ENCODE results near the gene PRKRIP1. TPM values are rescaled to one million over a fixed set of nuclear protein-coding genes. Genes with fewer than 3 reads are reported as not detected.
A peak's percentile ranks its signal among the peaks of the same experiment; 100 is the strongest.

The PRKRIP1 gene
- total RNA-seq, 2 experiments from 2014 or later: 47.4 to 48.0 TPM

- ChIA-PET POLR2A (interaction anchor here (0.9 kb wide), 1 partner anchor 53 kb away, joined by 3 read pairs; no protein-coding TSS in a partner anchor), CTCF (no interaction called here)
- H3K27me3 ChIP-seq (ENCODE audit: control insufficient read depth in 1 of 2, insufficient read depth in 2 of 2, low read length in 2 of 2): no peaks in the 10 kb centered on the region
- peaks cover 25% of the 10 kb centered on the region for H3K36me3 Mint-ChIP-seq (ENCODE audit: low read depth)
- H3K4me3 ChIP-seq (ENCODE audit: low read length): no peak overlapping the region
- no peak for DNase-seq
- H3K9me3 Mint-ChIP-seq: no peaks in the 10 kb centered on the region
- H3K27ac Mint-ChIP-seq: no peak overlapping the region
- intact Hi-C loops (cut with DNase I, micrococcal nuclease): loop anchor here (5.0 to 10.0 kb wide), 3 partner anchors 36 to 1384 kb away; partner anchors contain the start of genes FIS1 (in 1 of the 2), ORAI2 (in 1 of the 2) and TRIM56 (in 1 of the 2)
- peaks cover 32% of the 10 kb centered on the region for H3K4me1 ChIP-seq (ENCODE audit: insufficient read depth, low read length)
- H3K36me3 ChIP-seq (ENCODE audit: insufficient read depth, low read length): peaks cover 44% of the 10 kb centered on the region
- TF ChIP-seq, protein P1, sequence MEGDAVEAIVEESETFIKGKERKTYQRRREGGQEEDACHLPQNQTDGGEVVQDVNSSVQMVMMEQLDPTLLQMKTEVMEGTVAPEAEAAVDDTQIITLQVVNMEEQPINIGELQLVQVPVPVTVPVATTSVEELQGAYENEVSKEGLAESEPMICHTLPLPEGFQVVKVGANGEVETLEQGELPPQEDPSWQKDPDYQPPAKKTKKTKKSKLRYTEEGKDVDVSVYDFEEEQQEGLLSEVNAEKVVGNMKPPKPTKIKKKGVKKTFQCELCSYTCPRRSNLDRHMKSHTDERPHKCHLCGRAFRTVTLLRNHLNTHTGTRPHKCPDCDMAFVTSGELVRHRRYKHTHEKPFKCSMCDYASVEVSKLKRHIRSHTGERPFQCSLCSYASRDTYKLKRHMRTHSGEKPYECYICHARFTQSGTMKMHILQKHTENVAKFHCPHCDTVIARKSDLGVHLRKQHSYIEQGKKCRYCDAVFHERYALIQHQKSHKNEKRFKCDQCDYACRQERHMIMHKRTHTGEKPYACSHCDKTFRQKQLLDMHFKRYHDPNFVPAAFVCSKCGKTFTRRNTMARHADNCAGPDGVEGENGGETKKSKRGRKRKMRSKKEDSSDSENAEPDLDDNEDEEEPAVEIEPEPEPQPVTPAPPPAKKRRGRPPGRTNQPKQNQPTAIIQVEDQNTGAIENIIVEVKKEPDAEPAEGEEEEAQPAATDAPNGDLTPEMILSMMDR (IDR thresholded peaks at IDR 0.05): no peak
- ATAC-seq (ENCODE audit: poor library complexity): no peak
- no peaks in the 10 kb centered on the region for H3K9me3 ChIP-seq (ENCODE audit: control insufficient read depth in 1 of 2, insufficient read depth in 1 of 2, low read length in 2 of 2)
- H3K4me1 Mint-ChIP-seq (ENCODE audit: low read depth): peaks cover 26% of the 10 kb centered on the region
- H3K4me3 Mint-ChIP-seq: no peak overlapping the region
- no peaks in the 10 kb centered on the region for H3K27me3 Mint-ChIP-seq
- H3K27ac ChIP-seq (ENCODE audit: low read depth in 1 of 2, low read length in 2 of 2): no peak overlapping the region
These were observed 72.6 kb downstream of the PRKRIP1 start for GRCh38 chr7:102468478-102469350.

GRCh38 chr7:102469351-102469971, 73.3 kb downstream of the PRKRIP1 start:
- H3K4me1 ChIP-seq (ENCODE audit: insufficient read depth, low read length): peaks cover 24% of the 10 kb centered on the region
- Mint-ChIP-seq H3K36me3 (ENCODE audit: low read depth) (peaks cover 26% of the 10 kb centered on the region), H3K9me3 (no peaks in the 10 kb centered on the region), H3K27ac (no peak overlapping the region), H3K4me3 (no peak overlapping the region), H3K4me1 (ENCODE audit: low read depth) (peaks cover 19% of the 10 kb centered on the region), H3K27me3 (no peaks in the 10 kb centered on the region)
- H3K9me3 ChIP-seq (ENCODE audit: control insufficient read depth in 1 of 2, insufficient read depth in 1 of 2, low read length in 2 of 2): no peaks in the 10 kb centered on the region
- intact Hi-C loops (cut with DNase I, micrococcal nuclease): loop anchor here (5.0 to 10.0 kb wide), 3 partner anchors 37 to 1385 kb away; partner anchors contain the start of genes FIS1 (in 1 of the 2), ORAI2 (in 1 of the 2) and TRIM56 (in 1 of the 2)
- no peak overlapping the region for H3K27ac ChIP-seq (ENCODE audit: low read depth in 1 of 2, low read length in 2 of 2)
- DNase-seq (peak in 1 of 14 experiments; percentile 30), ATAC-seq (ENCODE audit: poor library complexity) (no peak)
- peaks cover 45% of the 10 kb centered on the region for H3K36me3 ChIP-seq (ENCODE audit: insufficient read depth, low read length)
- ChIA-PET CTCF (no interaction called here), POLR2A (no interaction called here)
- TF ChIP-seq, protein P1 (IDR thresholded peaks at IDR 0.05): no peak
- H3K4me3 ChIP-seq (ENCODE audit: low read length): no peak overlapping the region
- H3K27me3 ChIP-seq (ENCODE audit: control insufficient read depth in 1 of 2, insufficient read depth in 2 of 2, low read length in 2 of 2): no peaks in the 10 kb centered on the region

- Mint-ChIP-seq H3K27ac (peak overlapping the region; percentile 17), H3K4me3 (no peak overlapping the region), H3K9me3 (no peaks in the 10 kb centered on the region), H3K27me3 (no peaks in the 10 kb centered on the region), H3K36me3 (ENCODE audit: low read depth) (peaks cover 26% of the 10 kb centered on the region), H3K4me1 (ENCODE audit: low read depth) (peaks cover 19% of the 10 kb centered on the region)
- H3K9me3 ChIP-seq (ENCODE audit: control insufficient read depth in 1 of 2, insufficient read depth in 1 of 2, low read length in 2 of 2): no peaks in the 10 kb centered on the region
- CTCF ChIA-PET: no interaction called here
- peak in 1 of 14 experiments; percentile 27 for DNase-seq
- H3K27ac ChIP-seq (ENCODE audit: low read depth in 1 of 2, low read length in 2 of 2): no peak overlapping the region
- POLR2A ChIA-PET: no interaction called here
- H3K4me1 ChIP-seq (ENCODE audit: insufficient read depth, low read length): peaks cover 21% of the 10 kb centered on the region
- no peaks in the 10 kb centered on the region for H3K27me3 ChIP-seq (ENCODE audit: control insufficient read depth in 1 of 2, insufficient read depth in 2 of 2, low read length in 2 of 2)
- TF ChIP-seq, protein P1 (IDR thresholded peaks at IDR 0.05): no peak
- ATAC-seq (ENCODE audit: poor library complexity): no peak
- intact Hi-C loops (cut with DNase I, micrococcal nuclease): loop anchor here (5.0 to 10.0 kb wide), 3 partner anchors 38 to 1385 kb away; partner anchors contain the start of genes FIS1 (in 1 of the 2), ORAI2 (in 1 of the 2) and TRIM56 (in 1 of the 2)
- H3K36me3 ChIP-seq (ENCODE audit: insufficient read depth, low read length): peaks cover 45% of the 10 kb centered on the region
- no peak overlapping the region for H3K4me3 ChIP-seq (ENCODE audit: low read length)
These were observed 74.0 kb downstream of the PRKRIP1 start for GRCh38 chr7:102469972-102470825.

Measured in CD4-positive, alpha-beta T cell (primary cell).